ENCODE measurements around the gene ADD3. TPM values are rescaled to one million over a fixed set of nuclear protein-coding genes. Genes with fewer than 3 reads are reported as not detected.

Gene ADD3
- total and polyA plus RNA-seq, 4 experiments from 2014 or later, result 365 to 613 (median 449) TPM

- Mint-ChIP-seq H3K27ac (peak overlapping the region in 2 of 7 donors; percentile 0 to 4), H3K36me3 (peaks cover 3 to 11% of the 10 kb centered on the region in 2 donors), H3K4me3 (no peak overlapping the region), H3K9me3 (no peaks in the 10 kb centered on the region), H3K4me1 (peaks cover 48 to 88% (median 68%) of the 10 kb centered on the region in 4 donors), H3K27me3 (no peaks in the 10 kb centered on the region)
- Histone ChIP-seq H3K27ac (ENCODE audit: low read depth, low read length) (no peak overlapping the region), H3K4me3 (ENCODE audit: low read length in 2 of 2) (no peak overlapping the region), H3K27me3 (ENCODE audit: insufficient read depth, low read length) (no peaks in the 10 kb centered on the region), H3K9me3 (ENCODE audit: control insufficient read depth in 1 of 2, low read length in 2 of 2) (no peaks in the 10 kb centered on the region), H3K4me1 (ENCODE audit: insufficient read depth, low read length) (peaks cover 90% of the 10 kb centered on the region), H3K36me3 (ENCODE audit: insufficient read depth, low read length) (no peaks in the 10 kb centered on the region)
- CTCF ChIA-PET (ENCODE audit: partially characterized antibody), result interaction anchor here (0.8 to 2.7 kb wide), 18 partner anchors 9 to 151 kb away, joined by 3 to 19 read pairs (median 4); no protein-coding TSS in a partner anchor
- POLR2A ChIA-PET (ENCODE audit: partially characterized antibody), result interaction anchor here (1.7 kb wide), 1 partner anchor 51 kb away, joined by 7 read pairs; no protein-coding TSS in a partner anchor
- intact Hi-C loops (cut with micrococcal nuclease), result loop anchor here (2.0 kb wide), 2 partner anchors 16 to 56 kb away; no protein-coding TSS in a partner anchor
- no peak for DNase-seq
These were observed 26.8 kb downstream of the ADD3 start for GRCh38 chr10:110034596-110034995.

- no peaks in the 10 kb centered on the region for H3K27me3 ChIP-seq (ENCODE audit: insufficient read depth, low read length)
- POLR2A ChIA-PET (ENCODE audit: partially characterized antibody), result interaction anchor here (0.9 to 1.7 kb wide), 2 partner anchors 27 to 51 kb away, joined by 3 to 7 read pairs; no protein-coding TSS in a partner anchor
- intact Hi-C loops (cut with micrococcal nuclease), result loop anchor here (2.0 kb wide), 2 partner anchors 16 to 56 kb away; no protein-coding TSS in a partner anchor
These were observed 27.5 kb downstream of the ADD3 start for GRCh38 chr10:110035070-110035921.

GRCh38 chr10:110036640-110037039 is 28.9 kb downstream of the ADD3 start:
- ChIA-PET CTCF (ENCODE audit: partially characterized antibody) (interaction anchor here (0.6 to 2.7 kb wide), 7 partner anchors 14 to 532 kb away, joined by 3 to 19 read pairs (median 4); no protein-coding TSS in a partner anchor), POLR2A (ENCODE audit: partially characterized antibody) (no interaction called here)
- Mint-ChIP-seq H3K4me1 (peaks cover 57 to 93% (median 75%) of the 10 kb centered on the region in 4 donors), H3K27me3 (no peaks in the 10 kb centered on the region), H3K27ac (peak overlapping the region in 3 of 7 donors; percentile 8 to 51 (median 46)), H3K9me3 (no peaks in the 10 kb centered on the region), H3K4me3 (peak overlapping the region in 2 of 8 donors; percentile 33 to 37), H3K36me3 (peaks cover 0 to 5% of the 10 kb centered on the region in 2 donors)
- H3K4me3 ChIP-seq (ENCODE audit: low read length in 2 of 2), result no peak overlapping the region
- H3K4me1 ChIP-seq (ENCODE audit: insufficient read depth, low read length), result peaks cover 91% of the 10 kb centered on the region
- H3K9me3 ChIP-seq (ENCODE audit: control insufficient read depth in 1 of 2, low read length in 2 of 2), result no peaks in the 10 kb centered on the region
- intact Hi-C loops (cut with micrococcal nuclease), result no loop called here
- H3K36me3 ChIP-seq (ENCODE audit: insufficient read depth, low read length), result no peaks in the 10 kb centered on the region
- H3K27me3 ChIP-seq (ENCODE audit: insufficient read depth, low read length), result no peaks in the 10 kb centered on the region
- H3K27ac ChIP-seq (ENCODE audit: low read depth, low read length), result no peak overlapping the region
- no peak for DNase-seq

More at GRCh38 chr10:110035070-110035921, 27.5 kb downstream of the ADD3 start:
- Histone ChIP-seq H3K9me3 (ENCODE audit: control insufficient read depth in 1 of 2, low read length in 2 of 2) (no peaks in the 10 kb centered on the region), H3K4me1 (ENCODE audit: insufficient read depth, low read length) (peaks cover 91% of the 10 kb centered on the region), H3K4me3 (ENCODE audit: low read length in 2 of 2) (no peak overlapping the region), H3K27ac (ENCODE audit: low read depth, low read length) (no peak overlapping the region), H3K36me3 (ENCODE audit: insufficient read depth, low read length) (no peaks in the 10 kb centered on the region)
- CTCF ChIA-PET (ENCODE audit: partially characterized antibody), result interaction anchor here (0.8 to 2.7 kb wide), 21 partner anchors 8 to 152 kb away, joined by 3 to 19 read pairs (median 4); no protein-coding TSS in a partner anchor
- Mint-ChIP-seq H3K9me3 (no peaks in the 10 kb centered on the region), H3K36me3 (peaks cover 3 to 11% of the 10 kb centered on the region in 2 donors), H3K27me3 (no peaks in the 10 kb centered on the region), H3K4me3 (peak overlapping the region in 6 of 8 donors; percentile 2 to 54 (median 26)), H3K4me1 (peaks cover 53 to 92% (median 72%) of the 10 kb centered on the region in 4 donors), H3K27ac (peak overlapping the region in 6 of 7 donors; percentile 9 to 78 (median 38))
- no peak for DNase-seq

GRCh38 chr10:110039254-110039653 is 31.5 kb downstream of the ADD3 start:
- intact Hi-C loops (cut with micrococcal nuclease), result no loop called here

GRCh38 chr10:110040108-110040507 is 32.3 kb downstream of the ADD3 start:
- ChIA-PET CTCF (ENCODE audit: partially characterized antibody) (interaction anchor here (1.1 to 1.3 kb wide), 4 partner anchors 25 to 156 kb away, joined by 3 to 4 read pairs (median 3); no protein-coding TSS in a partner anchor), POLR2A (ENCODE audit: partially characterized antibody) (interaction anchor here (1.2 kb wide), 1 partner anchor 15 kb away, joined by 4 read pairs; no protein-coding TSS in a partner anchor)
- intact Hi-C loops (cut with micrococcal nuclease), result no loop called here
- no peaks in the 10 kb centered on the region for H3K9me3 Mint-ChIP-seq
- peak overlapping the region in 4 of 8 donors; percentile 23 to 63 (median 36) for H3K4me3 Mint-ChIP-seq
- Histone ChIP-seq H3K36me3 (ENCODE audit: insufficient read depth, low read length) (no peaks in the 10 kb centered on the region), H3K27me3 (ENCODE audit: insufficient read depth, low read length) (no peaks in the 10 kb centered on the region), H3K27ac (ENCODE audit: low read depth, low read length) (no peak overlapping the region), H3K4me3 (ENCODE audit: low read length in 2 of 2) (no peak overlapping the region), H3K9me3 (ENCODE audit: control insufficient read depth in 1 of 2, low read length in 2 of 2) (no peaks in the 10 kb centered on the region), H3K4me1 (ENCODE audit: insufficient read depth, low read length) (peaks cover 80% of the 10 kb centered on the region)
- H3K27me3 Mint-ChIP-seq, result no peaks in the 10 kb centered on the region
- peaks cover 9 to 10% of the 10 kb centered on the region in 2 donors for H3K36me3 Mint-ChIP-seq
- no peak for DNase-seq
- peaks cover 56 to 85% (median 72%) of the 10 kb centered on the region in 4 donors for H3K4me1 Mint-ChIP-seq
- peak overlapping the region in 4 of 7 donors; percentile 9 to 84 (median 44) for H3K27ac Mint-ChIP-seq

More at GRCh38 chr10:110039254-110039653, 31.5 kb downstream of the ADD3 start:
- DNase-seq, result no peak
- H3K9me3 Mint-ChIP-seq, result no peaks in the 10 kb centered on the region
- ChIA-PET CTCF (ENCODE audit: partially characterized antibody) (interaction anchor here (1.1 to 1.3 kb wide), 4 partner anchors 24 to 155 kb away, joined by 3 to 4 read pairs (median 3); no protein-coding TSS in a partner anchor), POLR2A (ENCODE audit: partially characterized antibody) (interaction anchor here (1.2 kb wide), 1 partner anchor 16 kb away, joined by 4 read pairs; no protein-coding TSS in a partner anchor)
- Histone ChIP-seq H3K4me1 (ENCODE audit: insufficient read depth, low read length) (peaks cover 80% of the 10 kb centered on the region), H3K36me3 (ENCODE audit: insufficient read depth, low read length) (no peaks in the 10 kb centered on the region), H3K27me3 (ENCODE audit: insufficient read depth, low read length) (no peaks in the 10 kb centered on the region), H3K9me3 (ENCODE audit: control insufficient read depth in 1 of 2, low read length in 2 of 2) (no peaks in the 10 kb centered on the region), H3K4me3 (ENCODE audit: low read length in 2 of 2) (no peak overlapping the region), H3K27ac (ENCODE audit: low read depth, low read length) (no peak overlapping the region)
- peaks cover 5% of the 10 kb centered on the region in 2 donors for H3K36me3 Mint-ChIP-seq
- peak overlapping the region in 6 of 7 donors; percentile 9 to 91 (median 48) for H3K27ac Mint-ChIP-seq
- H3K4me1 Mint-ChIP-seq, result peaks cover 50 to 81% (median 71%) of the 10 kb centered on the region in 4 donors
- peak overlapping the region in 5 of 8 donors; percentile 8 to 41 (median 33) for H3K4me3 Mint-ChIP-seq
- H3K27me3 Mint-ChIP-seq, result no peaks in the 10 kb centered on the region

- H3K27me3 Mint-ChIP-seq, result no peaks in the 10 kb centered on the region
- Histone ChIP-seq H3K9me3 (ENCODE audit: control insufficient read depth in 1 of 2, low read length in 2 of 2) (no peaks in the 10 kb centered on the region), H3K27me3 (ENCODE audit: insufficient read depth, low read length) (no peaks in the 10 kb centered on the region), H3K36me3 (ENCODE audit: insufficient read depth, low read length) (no peaks in the 10 kb centered on the region), H3K4me3 (ENCODE audit: low read length in 2 of 2) (no peak overlapping the region), H3K27ac (ENCODE audit: low read depth, low read length) (no peak overlapping the region), H3K4me1 (ENCODE audit: insufficient read depth, low read length) (peaks cover 72% of the 10 kb centered on the region)
- ChIA-PET POLR2A (ENCODE audit: partially characterized antibody) (interaction anchor here (1.2 kb wide), 1 partner anchor 36 kb away, joined by 4 read pairs; no protein-coding TSS in a partner anchor), CTCF (ENCODE audit: partially characterized antibody) (interaction anchor here (0.9 to 1.3 kb wide), 2 partner anchors 27 to 30 kb away, joined by 3 to 4 read pairs; no protein-coding TSS in a partner anchor)
- no peak for DNase-seq
- peak overlapping the region in 6 of 7 donors; percentile 9 to 77 (median 53) for H3K27ac Mint-ChIP-seq
- H3K4me1 Mint-ChIP-seq, result peaks cover 52 to 83% (median 68%) of the 10 kb centered on the region in 4 donors
- H3K4me3 Mint-ChIP-seq, result peak overlapping the region in 5 of 8 donors; percentile 8 to 63 (median 28)
- intact Hi-C loops (cut with micrococcal nuclease), result no loop called here
- H3K9me3 Mint-ChIP-seq, result no peaks in the 10 kb centered on the region
- H3K36me3 Mint-ChIP-seq, result peaks cover 9 to 10% of the 10 kb centered on the region in 2 donors
These were observed 33.1 kb downstream of the ADD3 start for GRCh38 chr10:110040767-110041478.

All from CD4-positive, alpha-beta memory T cell (primary cell).